NB4 (cell line): ENCODE measurements around the gene CMIP.

Source experiments
- CTCF ChIP-seq: IDR thresholded peaks from one replicate; pipeline ENCODE4 v1.5.1; 2012; ENCODE audit warnings: low read depth, low read length
- POLR2A ChIP-seq: IDR thresholded peaks from 2 replicates; pipeline ENCODE4 v1.6.1; 2011; ENCODE audit warnings: mild to moderate bottlenecking; ENCODE audit not compliant: insufficient read length; ENCODE audit errors: extremely low read depth

DNA sequence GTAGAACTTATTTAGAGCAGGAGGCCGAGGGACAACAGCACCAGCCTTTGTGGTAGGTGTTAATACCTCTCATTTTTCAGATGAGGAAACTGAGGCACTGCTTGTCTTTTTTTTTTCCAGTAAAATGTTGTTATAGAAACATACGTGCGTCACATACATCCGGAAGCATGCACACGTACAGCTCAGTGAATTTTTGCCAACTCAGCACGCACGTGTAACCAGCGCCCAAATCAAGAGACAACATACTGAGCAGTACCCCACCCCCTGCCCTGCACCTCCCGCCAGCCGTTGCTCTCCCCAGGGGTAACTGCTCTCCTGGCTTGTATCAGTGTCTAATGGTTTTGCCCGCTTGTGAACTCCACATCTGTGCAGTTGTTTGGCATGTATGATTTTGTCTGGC, 92.0 kb downstream of the CMIP start:
- TF ChIP-seq CTCF (no peak), POLR2A (no peak)
